OCI-LY7 (cell line): ENCODE data around the gene POLR2E. TPM values are rescaled to one million over a fixed set of nuclear protein-coding genes. Genes with fewer than 3 reads are reported as not detected.

Experiments
- BruUV-seq: library from RNA; stranded (reverse); fragments of 400-500 nt; replicated peaks from 2 replicates; lab custom pipeline; 2021; lab: Mats Ljungman, UMichigan
- CTCF ChIA-PET: fragments of 300-600 bp; sonication (Branson Sonifier 250); formaldehyde crosslinking; loops from one replicate; lab custom pipeline; 2022; ENCODE audit warnings: antibody characterized with exemption; ENCODE audit not compliant: unreplicated experiment; lab: Charles Lee
- POLR2A ChIA-PET: fragments of 300-600 bp; sonication (Branson Sonifier 250); formaldehyde crosslinking; loops from one replicate; lab custom pipeline; 2022; ENCODE audit warnings: antibody characterized with exemption; lab: Charles Lee
- DNase-seq: peaks from one replicate; pipeline ENCODE4 v3.0.0-alpha.2; 2015; ENCODE audit warnings: low spot score
- H2AFZ ChIP-seq: fragments of 200-600 bp; sonication (generic), shearing (Covaris generic); 2 replicates; pipeline ENCODE4 v1.6.1; 2014; ENCODE audit warnings: mild to moderate bottlenecking, antibody characterized with exemption, low read length, moderate library complexity
- H3K27ac ChIP-seq: fragments of 200-600 bp; sonication (generic); 2 replicates; pipeline ENCODE4 v1.5.1; 2014; ENCODE audit warnings: mixed run types, low read depth, mild to moderate bottlenecking, moderate library complexity, low read length, inconsistent platforms; ENCODE audit not compliant: poor library complexity, severe bottlenecking
- H3K36me3 ChIP-seq: fragments of 200-600 bp; sonication (generic); 2 replicates; pipeline ENCODE4 v1.6.1; 2014; ENCODE audit warnings: mild to moderate bottlenecking, antibody characterized with exemption, low read length, moderate library complexity, mixed read lengths; ENCODE audit not compliant: insufficient read depth
- H3K4me1 ChIP-seq: fragments of 200-600 bp; sonication (generic); 2 replicates; pipeline ENCODE4 v1.5.1; 2014; ENCODE audit warnings: mild to moderate bottlenecking, low read length; ENCODE audit not compliant: insufficient read depth, poor library complexity, severe bottlenecking
- H3K4me2 ChIP-seq: fragments of 200-600 bp; sonication (generic); 2 replicates; pipeline ENCODE4 v1.6.1; 2014; ENCODE audit warnings: mild to moderate bottlenecking, low read length
- H3K4me3 ChIP-seq: fragments of 200-600 bp; sonication (generic); 2 replicates; pipeline ENCODE4 v1.5.1; 2014; ENCODE audit warnings: mild to moderate bottlenecking, low read depth, low read length; ENCODE audit not compliant: poor library complexity, severe bottlenecking
- H3K79me2 ChIP-seq: fragments of 200-600 bp; sonication (generic); 2 replicates; pipeline ENCODE4 v1.6.1; 2016; ENCODE audit warnings: low read depth, mild to moderate bottlenecking, low read length, moderate library complexity, mixed read lengths; ENCODE audit not compliant: insufficient read depth
- H3K9me2 ChIP-seq: fragments of 200-600 bp; sonication (generic); 2 replicates; pipeline ENCODE4 v1.6.1; 2016; ENCODE audit warnings: mild to moderate bottlenecking, low read length, mixed read lengths; ENCODE audit not compliant: insufficient read depth
- H3K9me3 ChIP-seq: fragments of 200-600 bp; sonication (generic); 2 replicates; pipeline ENCODE4 v1.6.1; 2014; ENCODE audit warnings: mild to moderate bottlenecking, mixed run types, low read length, mixed read lengths
- H4K20me1 ChIP-seq: fragments of 200-600 bp; sonication (generic); 2 replicates; pipeline ENCODE4 v1.6.1; 2014; ENCODE audit warnings: mild to moderate bottlenecking, antibody characterized with exemption, low read length, moderate library complexity, mixed read lengths; ENCODE audit not compliant: insufficient read depth
- EZH2phosphoT487 ChIP-seq: fragments of 200-600 bp; sonication (generic); IDR thresholded peaks from 2 replicates; pipeline ENCODE4 v1.6.1; 2018; ENCODE audit warnings: low read depth, borderline replicate concordance, mild to moderate bottlenecking, mixed run types, antibody characterized with exemption, low read length, moderate library complexity, mixed read lengths
- intact Hi-C: fragments of 100-400 bp; cut with micrococcal nuclease; formaldehyde crosslinking; loops from one replicate; pipeline ENCODE4 v1.10.0; 2022; ENCODE audit not compliant: unreplicated experiment
- total RNA-seq, 2 experiments: library from RNA; depleted of rRNA in 1 of 2; stranded (reverse); fragments of >200 nt in 1 of 2; shearing (Covaris generic) in 1 of 2; gene quantifications; 2 replicates each; pipeline ENCODE4 v1.2.3, GENCODE V29; 2014 to 2022
- TF ChIP-seq, protein P1 (sequence below): fragments of 200-600 bp; sonication (generic); conservative IDR thresholded peaks from 2 replicates; pipeline ENCODE4 v1.5.1; 2014; ENCODE audit warnings: mild to moderate bottlenecking, antibody characterized with exemption, low read length, moderate library complexity, mixed read lengths

The POLR2E gene
- total RNA-seq, 2 experiments from 2014 or later: 153 to 193 TPM

DNA sequence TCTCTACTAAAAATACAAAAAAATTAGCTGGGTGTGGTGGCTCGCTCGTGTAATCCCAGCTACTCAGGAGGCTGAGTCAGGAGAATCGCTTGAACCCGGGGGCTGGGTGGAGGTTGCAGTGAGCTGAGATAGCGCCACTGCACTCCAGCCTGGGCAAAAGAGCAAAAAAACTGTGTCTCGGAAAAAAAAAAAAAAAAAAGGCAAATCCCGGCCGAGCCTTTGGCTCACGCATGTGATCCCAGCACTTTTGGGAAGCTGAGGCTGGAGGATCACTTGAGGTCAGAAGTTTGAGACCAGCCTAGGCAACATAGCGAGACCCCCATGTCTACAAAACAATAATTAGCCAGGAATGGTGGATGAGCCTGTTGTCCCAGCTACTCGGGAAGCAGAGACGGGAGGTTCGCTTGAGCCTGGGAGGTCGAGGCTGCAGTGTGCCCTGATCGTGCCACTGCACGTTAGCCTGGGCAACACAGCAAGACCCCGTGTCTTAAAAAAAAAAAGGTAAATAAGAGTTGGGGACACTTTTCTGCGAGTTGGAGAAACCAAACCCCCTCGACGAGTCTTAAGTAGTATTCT, 8.0 kb upstream of the POLR2E start:
- H3K36me3 ChIP-seq: peaks cover 22% of the 10 kb centered on the region
- peaks cover 48% of the 10 kb centered on the region for H3K4me1 ChIP-seq
- BruUV-seq: TSS peak; percentile 76
- H3K79me2 ChIP-seq: no peaks in the 10 kb centered on the region
- peak overlapping the region; percentile 80 for H3K27ac ChIP-seq
- peaks cover 6% of the 10 kb centered on the region; the same call in 1 of the 2 replicates for H4K20me1 ChIP-seq
- H3K4me2 ChIP-seq: peak overlapping the region; percentile 67
- intact Hi-C loops: loop anchor here (5.0 kb wide), 2 partner anchors 36 to 81 kb away; partner anchors contain the start of genes ARHGAP45, RNU6-2 and TMEM259
- no peak overlapping the region; the same call in 1 of the 2 replicates for H2AFZ ChIP-seq
- ChIA-PET CTCF (interaction anchor here (0.6 kb wide), 1 partner anchor 99 kb away, joined by 3 read pairs; no protein-coding TSS in a partner anchor), POLR2A (interaction anchor here (0.6 to 1.3 kb wide), 2 partner anchors 27 to 35 kb away, joined by 3 to 6 read pairs; no protein-coding TSS in a partner anchor)
- H3K9me3 ChIP-seq: no peaks in the 10 kb centered on the region
- TF ChIP-seq EZH2phosphoT487: no peak
- TF ChIP-seq, protein P1, sequence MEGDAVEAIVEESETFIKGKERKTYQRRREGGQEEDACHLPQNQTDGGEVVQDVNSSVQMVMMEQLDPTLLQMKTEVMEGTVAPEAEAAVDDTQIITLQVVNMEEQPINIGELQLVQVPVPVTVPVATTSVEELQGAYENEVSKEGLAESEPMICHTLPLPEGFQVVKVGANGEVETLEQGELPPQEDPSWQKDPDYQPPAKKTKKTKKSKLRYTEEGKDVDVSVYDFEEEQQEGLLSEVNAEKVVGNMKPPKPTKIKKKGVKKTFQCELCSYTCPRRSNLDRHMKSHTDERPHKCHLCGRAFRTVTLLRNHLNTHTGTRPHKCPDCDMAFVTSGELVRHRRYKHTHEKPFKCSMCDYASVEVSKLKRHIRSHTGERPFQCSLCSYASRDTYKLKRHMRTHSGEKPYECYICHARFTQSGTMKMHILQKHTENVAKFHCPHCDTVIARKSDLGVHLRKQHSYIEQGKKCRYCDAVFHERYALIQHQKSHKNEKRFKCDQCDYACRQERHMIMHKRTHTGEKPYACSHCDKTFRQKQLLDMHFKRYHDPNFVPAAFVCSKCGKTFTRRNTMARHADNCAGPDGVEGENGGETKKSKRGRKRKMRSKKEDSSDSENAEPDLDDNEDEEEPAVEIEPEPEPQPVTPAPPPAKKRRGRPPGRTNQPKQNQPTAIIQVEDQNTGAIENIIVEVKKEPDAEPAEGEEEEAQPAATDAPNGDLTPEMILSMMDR: no peak
- peak overlapping the region; percentile 42 for H3K4me3 ChIP-seq
- DNase-seq: no peak
- H3K9me2 ChIP-seq: no peaks in the 10 kb centered on the region

DNA sequence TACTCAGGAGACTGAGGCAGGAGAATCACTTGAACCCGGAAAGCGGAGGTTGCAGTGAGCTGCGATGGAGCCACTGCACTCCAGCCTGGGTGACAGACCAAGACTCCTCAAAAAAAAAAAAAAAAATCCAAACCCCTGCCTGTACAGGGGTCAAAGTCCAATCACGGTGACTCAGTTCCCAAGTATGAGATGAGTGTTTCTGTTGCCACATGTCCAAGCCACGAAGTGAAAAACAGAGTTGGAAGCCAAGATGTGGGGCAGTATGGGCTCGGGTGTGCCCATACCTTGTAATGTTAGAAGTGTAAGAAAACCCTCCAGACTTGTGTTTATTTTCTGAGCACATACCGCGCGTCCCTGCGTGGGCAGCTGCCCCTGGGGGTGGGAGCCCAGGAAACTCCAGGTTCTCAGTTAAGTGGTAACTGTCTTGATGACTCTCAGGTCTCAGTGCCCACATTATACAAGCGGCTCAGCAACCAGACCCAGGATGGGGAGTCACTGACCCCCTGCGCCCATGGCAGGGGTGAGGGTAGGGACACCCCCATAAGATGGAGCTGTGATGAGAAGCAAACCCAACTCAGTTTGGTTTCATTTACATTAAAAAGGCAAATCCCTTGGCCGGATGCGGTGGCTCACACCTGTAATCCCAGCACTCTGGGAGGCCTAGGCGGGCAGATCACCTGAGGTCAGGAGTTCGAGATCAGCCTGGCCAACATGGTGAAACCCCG, 7.4 kb upstream of the POLR2E start:
- Histone ChIP-seq H3K9me3 (no peaks in the 10 kb centered on the region), H3K79me2 (no peaks in the 10 kb centered on the region), H3K27ac (peak overlapping the region; percentile 80), H3K9me2 (no peaks in the 10 kb centered on the region), H4K20me1 (peaks cover 6% of the 10 kb centered on the region; the same call in 1 of the 2 replicates), H3K4me1 (peaks cover 46% of the 10 kb centered on the region), H3K4me2 (peak overlapping the region; percentile 67), H3K36me3 (peaks cover 18% of the 10 kb centered on the region), H3K4me3 (no peak overlapping the region), H2AFZ (peak overlapping the region; percentile 90; the same call in 1 of the 2 replicates)
- intact Hi-C loops: loop anchor here (5.0 kb wide), 2 partner anchors 35 to 80 kb away; partner anchors contain the start of genes ARHGAP45, RNU6-2 and TMEM259
- POLR2A ChIA-PET: interaction anchor here (0.6 to 1.3 kb wide), 2 partner anchors 27 to 34 kb away, joined by 3 to 6 read pairs; no protein-coding TSS in a partner anchor
- BruUV-seq: no TSS peak
- TF ChIP-seq EZH2phosphoT487: no peak
- TF ChIP-seq, protein P1: no peak
- DNase-seq: peak; percentile 43
- CTCF ChIA-PET: no interaction called here
